HG03095 (cell line): Measurements from ENCODE around the gene CFAP161.
"Not testable (repeated sequence)": the region's sequence is repeated elsewhere in the genome, so short reads cannot be mapped to it uniquely, and the experiment has no call there.

Source experiments
- ATAC-seq: cut with Tn5 transposase; IDR thresholded peaks from one replicate; pipeline ENCODE4 v1.9.1; 2021; ENCODE audit warnings: moderate library complexity; ENCODE audit not compliant: unreplicated experiment

Gene CFAP161

GRCh38 chr15:81106560-81106959, 27.5 kb upstream of the CFAP161 start:
- ATAC-seq: no peak

GRCh38 chr15:81107889-81108288, 26.2 kb upstream of the CFAP161 start:
- no peak for ATAC-seq

- no peak for ATAC-seq
Observed at GRCh38 chr15:81108427-81108826, 25.6 kb upstream of the CFAP161 start.

- ATAC-seq: no peak
Observed at GRCh38 chr15:81111018-81111417, 23.1 kb upstream of the CFAP161 start.

GRCh38 chr15:81111510-81112470, 22.3 kb upstream of the CFAP161 start:
- peak; percentile 92 for ATAC-seq

- ATAC-seq: no peak
Observed at GRCh38 chr15:81113204-81113657, 20.8 kb upstream of the CFAP161 start.

GRCh38 chr15:81113861-81114291, 20.2 kb upstream of the CFAP161 start:
- ATAC-seq: no peak

- ATAC-seq: no peak
Observed at GRCh38 chr15:81115054-81115939, 18.8 kb upstream of the CFAP161 start.

- ATAC-seq: no peak
Observed at GRCh38 chr15:81117136-81117535, 16.9 kb upstream of the CFAP161 start.

- ATAC-seq: no peak
Observed at GRCh38 chr15:81117581-81117980, 16.5 kb upstream of the CFAP161 start.

GRCh38 chr15:81118361-81118760, 15.7 kb upstream of the CFAP161 start:
- ATAC-seq: no peak

- ATAC-seq: no peak
Observed at GRCh38 chr15:81120069-81120468, 14.0 kb upstream of the CFAP161 start.

- no peak for ATAC-seq
Observed at GRCh38 chr15:81126892-81127291, 7.2 kb upstream of the CFAP161 start.

- not testable (repeated sequence) for ATAC-seq
Observed at GRCh38 chr15:81141478-81141877, 7.4 kb downstream of the CFAP161 start.

GRCh38 chr15:81146006-81146405, 11.9 kb downstream of the CFAP161 start:
- no peak for ATAC-seq

GRCh38 chr15:81146466-81146865, 12.4 kb downstream of the CFAP161 start:
- ATAC-seq: no peak

GRCh38 chr15:81151389-81151788, 17.3 kb downstream of the CFAP161 start:
- no peak for ATAC-seq

GRCh38 chr15:81152339-81152738, 18.3 kb downstream of the CFAP161 start:
- ATAC-seq: no peak

GRCh38 chr15:81152799-81153198, 18.7 kb downstream of the CFAP161 start:
- no peak for ATAC-seq

GRCh38 chr15:81155375-81156218, 21.5 kb downstream of the CFAP161 start:
- ATAC-seq: no peak

- ATAC-seq: no peak
Observed at GRCh38 chr15:81156324-81156723, 22.3 kb downstream of the CFAP161 start.
